Upper lobe of left lung (tissue), 4 donors: ENCODE data around the gene NDUFB11.

ENCODE experiments used
- POLR2A ChIP-seq, 4 donors: fragments of 450-650 bp; IDR thresholded peaks; one replicate each; pipeline ENCODE4 v1.5.1; 2016 to 2017; ENCODE audit warnings: antibody characterized with exemption in 4 of 4, mild to moderate bottlenecking in 2 of 4
- POLR2AphosphoS5 ChIP-seq, 2 donors: sonication (generic); formaldehyde crosslinking; IDR thresholded peaks; one replicate each; pipeline ENCODE4 v1.5.1; 2017; ENCODE audit warnings: antibody characterized with exemption in 2 of 2
- TF ChIP-seq, protein P1 (sequence below), 6 experiments: fragments of 450-650 bp in 4 of 6; fragments of 200-600 bp in 2 of 6; sonication (generic) in 2 of 6; IDR thresholded peaks; one replicate each; pipeline ENCODE4 v1.5.1; 2016 to 2019; ENCODE audit warnings: antibody characterized with exemption in 6 of 6

DNA sequence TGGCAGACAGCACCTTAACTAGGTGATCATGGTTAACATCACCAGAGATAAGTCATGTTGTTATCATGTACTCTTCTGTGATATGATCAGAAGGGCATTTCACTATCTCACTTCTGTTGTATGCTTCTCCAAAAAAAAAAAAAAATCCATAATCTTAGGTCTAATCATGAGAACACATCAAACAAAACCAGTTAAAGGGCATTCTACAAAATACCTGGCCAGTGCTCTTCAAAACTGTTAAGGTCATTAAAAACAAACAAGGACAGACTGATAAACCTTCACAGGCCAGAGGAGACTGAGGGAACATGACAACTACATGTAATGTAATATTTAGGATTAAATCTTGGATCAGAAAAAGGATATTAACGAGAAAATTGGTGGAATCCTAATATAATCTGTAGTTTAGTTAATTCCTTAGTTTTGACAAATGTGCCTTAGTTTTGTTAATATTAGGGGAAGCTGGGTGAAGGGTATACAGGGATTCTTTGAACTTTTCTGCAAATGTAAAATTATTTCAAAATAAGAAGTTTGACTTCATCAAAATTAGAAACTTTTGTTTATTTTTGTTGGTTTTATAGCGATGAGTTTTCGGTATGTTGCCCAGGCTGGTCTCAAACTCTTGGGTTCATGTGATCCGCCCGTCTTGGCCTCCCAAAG, 18.6 kb upstream of the NDUFB11 start:
- TF ChIP-seq, protein P1, sequence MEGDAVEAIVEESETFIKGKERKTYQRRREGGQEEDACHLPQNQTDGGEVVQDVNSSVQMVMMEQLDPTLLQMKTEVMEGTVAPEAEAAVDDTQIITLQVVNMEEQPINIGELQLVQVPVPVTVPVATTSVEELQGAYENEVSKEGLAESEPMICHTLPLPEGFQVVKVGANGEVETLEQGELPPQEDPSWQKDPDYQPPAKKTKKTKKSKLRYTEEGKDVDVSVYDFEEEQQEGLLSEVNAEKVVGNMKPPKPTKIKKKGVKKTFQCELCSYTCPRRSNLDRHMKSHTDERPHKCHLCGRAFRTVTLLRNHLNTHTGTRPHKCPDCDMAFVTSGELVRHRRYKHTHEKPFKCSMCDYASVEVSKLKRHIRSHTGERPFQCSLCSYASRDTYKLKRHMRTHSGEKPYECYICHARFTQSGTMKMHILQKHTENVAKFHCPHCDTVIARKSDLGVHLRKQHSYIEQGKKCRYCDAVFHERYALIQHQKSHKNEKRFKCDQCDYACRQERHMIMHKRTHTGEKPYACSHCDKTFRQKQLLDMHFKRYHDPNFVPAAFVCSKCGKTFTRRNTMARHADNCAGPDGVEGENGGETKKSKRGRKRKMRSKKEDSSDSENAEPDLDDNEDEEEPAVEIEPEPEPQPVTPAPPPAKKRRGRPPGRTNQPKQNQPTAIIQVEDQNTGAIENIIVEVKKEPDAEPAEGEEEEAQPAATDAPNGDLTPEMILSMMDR (IDR thresholded peaks at IDR 0.05): no peak
- TF ChIP-seq POLR2A (IDR thresholded peaks at IDR 0.05) (no peak), POLR2AphosphoS5 (IDR thresholded peaks at IDR 0.05) (no peak)
